Stomach (tissue), 4 donors: ENCODE results near the gene ZBTB2.

Experiments used
- CTCF ChIP-seq, 7 experiments: fragments of 450-650 bp in 4 of 7; fragments of 200-600 bp in 3 of 7; sonication (generic) in 3 of 7; IDR thresholded peaks; one replicate each; pipeline ENCODE4 v1.5.1; 2016 to 2019; ENCODE audit warnings: antibody characterized with exemption in 7 of 7, control low read depth in 2 of 7, mild to moderate bottlenecking in 1 of 7
- EP300 ChIP-seq: sonication (generic); formaldehyde crosslinking; IDR thresholded peaks from one replicate; pipeline ENCODE4 v1.6.1; 2017; ENCODE audit warnings: antibody characterized with exemption
- POLR2A ChIP-seq, 4 donors: fragments of 450-650 bp; IDR thresholded peaks; one replicate each; pipeline ENCODE4 v1.6.1; 2016; ENCODE audit warnings: antibody characterized with exemption in 4 of 4, control low read depth in 2 of 4, mild to moderate bottlenecking in 1 of 4, moderate library complexity in 1 of 4
- POLR2AphosphoS5 ChIP-seq, 3 donors: sonication (generic); formaldehyde crosslinking; IDR thresholded peaks; one replicate each; pipeline ENCODE4 v1.6.1; 2016; ENCODE audit warnings: antibody characterized with exemption in 3 of 3

- TF ChIP-seq CTCF (IDR thresholded peaks at IDR 0.05) (no peak), POLR2A (IDR thresholded peaks at IDR 0.05) (no peak), POLR2AphosphoS5 (IDR thresholded peaks at IDR 0.05) (no peak), EP300 (no peak)
Observed at GRCh38 chr6:151385177-151385576, 6.2 kb downstream of the ZBTB2 start.
